Testis (tissue), 3 donors: Measurements from ENCODE around the gene FAM81A. TPM values are rescaled to one million over a fixed set of nuclear protein-coding genes. Genes with fewer than 3 reads are reported as not detected.

Experiments
- DNase-seq: peaks from one replicate; pipeline ENCODE4 v3.0.0-alpha.2; 2019
- H3K27ac ChIP-seq, 2 donors: fragments of 200-600 bp; sonication (generic); one replicate each; pipeline ENCODE4 v1.5.1; 2019
- H3K27me3 ChIP-seq: fragments of 200-600 bp; sonication (generic); one replicate; pipeline ENCODE4 v1.5.1; 2019
- H3K36me3 ChIP-seq: fragments of 200-600 bp; sonication (generic); one replicate; pipeline ENCODE4 v1.5.1; 2017; ENCODE audit warnings: low read depth; ENCODE audit errors: missing control alignments
- H3K4me1 ChIP-seq: fragments of 200-600 bp; sonication (generic); one replicate; pipeline ENCODE4 v1.5.1; 2019
- H3K4me3 ChIP-seq, 2 donors: fragments of 200-600 bp; sonication (generic); one replicate each; pipeline ENCODE4 v1.5.1; 2017 to 2019
- H3K9me3 ChIP-seq: fragments of 200-600 bp; sonication (generic); one replicate; pipeline ENCODE4 v1.5.1; 2017
- CTCF ChIP-seq, 3 experiments: fragments of 450-650 bp in 2 of 3; fragments of 200-600 bp in 1 of 3; sonication (generic) in 1 of 3; IDR thresholded peaks; one replicate each; pipeline ENCODE4 v1.5.1; 2016 to 2019; ENCODE audit warnings: antibody characterized with exemption in 3 of 3, mild to moderate bottlenecking in 2 of 3, moderate library complexity in 1 of 3
- POLR2A ChIP-seq: fragments of 450-650 bp; IDR thresholded peaks from one replicate; pipeline ENCODE4 v1.6.1; 2017; ENCODE audit warnings: antibody characterized with exemption, mild to moderate bottlenecking, moderate library complexity
- WGBS, 2 donors: methylation state at CpG; one replicate each; pipeline ENCODE4 v1.1.5; 2018; 5-methylcytosine and 5-hydroxymethylcytosine counted together
- intact Hi-C: fragments of 100-400 bp; cut with DNase I; formaldehyde crosslinking; loops from one replicate; pipeline ENCODE4 v1.15.1; 2023; ENCODE audit warnings: low total_unique reads
- polyA plus RNA-seq: library from polyadenylated mRNA; stranded (reverse); fragments of 350-450 nt; fragmentation: Illumina TruSeq; extraction: RNeasy Lipid Tissue Mini Kit (QIAGEN cat#74804); gene quantifications from one replicate; pipeline ENCODE4 v1.2.3, GENCODE V29; 2014; ENCODE audit warnings: low read depth, low replicate concordance; ENCODE audit not compliant: insufficient read depth
- total RNA-seq, 2 donors: library from RNA; depleted of rRNA; stranded (reverse); fragments of >200 nt; gene quantifications; one replicate each; pipeline ENCODE4 v1.2.3, GENCODE V29; 2016

FAM81A gene
- total and polyA plus RNA-seq, 3 donors from 2014 or later: 4.4 to 5.6 (median 5.1) TPM

- TF ChIP-seq CTCF (IDR thresholded peaks at IDR 0.05) (no peak), POLR2A (no peak)
- WGBS, 2 donors: 74 to 87% methylated on average over 2 of the region's 2 CpGs
- Histone ChIP-seq H3K36me3 (no peaks in the 10 kb centered on the region), H3K4me3 (no peak overlapping the region), H3K9me3 (no peaks in the 10 kb centered on the region), H3K27me3 (no peaks in the 10 kb centered on the region), H3K27ac (no peak overlapping the region), H3K4me1 (peaks cover 4% of the 10 kb centered on the region)
- intact Hi-C loops: no loop called here
- no peak for DNase-seq
These were observed 24.4 kb upstream of the FAM81A start for GRCh38 chr15:59413577-59413976.

- no peak for DNase-seq
- H3K4me1 ChIP-seq: no peaks in the 10 kb centered on the region
- no peaks in the 10 kb centered on the region for H3K27me3 ChIP-seq
- no peak overlapping the region for H3K27ac ChIP-seq
- WGBS, 2 donors: 73 to 77% methylated on average over 4 of the region's 4 CpGs
- no peaks in the 10 kb centered on the region for H3K9me3 ChIP-seq
- H3K4me3 ChIP-seq: no peak overlapping the region
- no peaks in the 10 kb centered on the region for H3K36me3 ChIP-seq
- no peak for TF ChIP-seq CTCF (IDR thresholded peaks at IDR 0.05)
- TF ChIP-seq POLR2A: no peak
- intact Hi-C loops: no loop called here
These were observed 21.2 kb upstream of the FAM81A start for GRCh38 chr15:59416816-59417215.

GRCh38 chr15:59419170-59419569, 18.8 kb upstream of the FAM81A start:
- Histone ChIP-seq H3K4me1 (no peaks in the 10 kb centered on the region), H3K9me3 (no peaks in the 10 kb centered on the region)
- intact Hi-C loops: no loop called here

GRCh38 chr15:59420108-59420507, 17.9 kb upstream of the FAM81A start:
- TF ChIP-seq POLR2A: no peak
- no peak for TF ChIP-seq CTCF (IDR thresholded peaks at IDR 0.05)
- WGBS, 2 donors: 71 to 83% methylated on average over 3 of the region's 3 CpGs
- Histone ChIP-seq H3K36me3 (no peaks in the 10 kb centered on the region), H3K4me1 (no peaks in the 10 kb centered on the region), H3K9me3 (no peaks in the 10 kb centered on the region), H3K27me3 (no peaks in the 10 kb centered on the region), H3K27ac (no peak overlapping the region), H3K4me3 (no peak overlapping the region)
- no peak for DNase-seq
- intact Hi-C loops: no loop called here

More at GRCh38 chr15:59419170-59419569, 18.8 kb upstream of the FAM81A start:
- Histone ChIP-seq H3K36me3 (no peaks in the 10 kb centered on the region), H3K27me3 (no peaks in the 10 kb centered on the region), H3K4me3 (no peak overlapping the region), H3K27ac (no peak overlapping the region)
- DNase-seq: no peak
- TF ChIP-seq CTCF (IDR thresholded peaks at IDR 0.05) (no peak), POLR2A (no peak)
- WGBS, 2 donors: 54 to 70% methylated on average over 1 of the region's 1 CpG

- WGBS, 2 donors: 50 to 52% methylated on average over 10 to 11 of the region's 16 CpGs
- Histone ChIP-seq H3K4me1 (no peaks in the 10 kb centered on the region), H3K36me3 (no peaks in the 10 kb centered on the region), H3K27me3 (no peaks in the 10 kb centered on the region), H3K9me3 (no peaks in the 10 kb centered on the region), H3K27ac (no peak overlapping the region), H3K4me3 (no peak overlapping the region)
- TF ChIP-seq CTCF (IDR thresholded peaks at IDR 0.05): no peak
- TF ChIP-seq POLR2A: no peak
- DNase-seq: no peak
- intact Hi-C loops: no loop called here
These were observed 16.9 kb upstream of the FAM81A start for GRCh38 chr15:59420986-59421618.
